Fibroblast of lung (primary cell): ENCODE data around the gene TTLL10. TPM values are rescaled to one million over a fixed set of nuclear protein-coding genes. Genes with fewer than 3 reads are reported as not detected.

Experiments
- DNase-seq, 2 donors: peaks; one replicate each; pipeline versions ENCODE4 v3.0.0 to v3.0.0-alpha.2; 2010; ENCODE audit warnings: low read depth in 2 of 2
- H2AFZ ChIP-seq: 2 replicates; pipeline ENCODE4 v1.5.1; 2012; ENCODE audit warnings: low read length, control low read depth, inconsistent platforms
- H3K27ac ChIP-seq: 2 replicates; pipeline ENCODE4 v1.5.1; 2011; ENCODE audit warnings: low read length, control low read depth; ENCODE audit not compliant: insufficient read depth
- H3K27me3 ChIP-seq: 2 replicates; pipeline ENCODE4 v1.5.1; 2011; ENCODE audit warnings: mild to moderate bottlenecking, low read length; ENCODE audit not compliant: control insufficient read depth, insufficient read depth
- H3K36me3 ChIP-seq: 2 replicates; pipeline ENCODE4 v1.5.1; 2011; ENCODE audit warnings: low read length; ENCODE audit not compliant: control insufficient read depth, insufficient read depth
- H3K4me1 ChIP-seq: 2 replicates; pipeline ENCODE4 v1.5.1; 2011; ENCODE audit warnings: low read length; ENCODE audit not compliant: control insufficient read depth, insufficient read depth; ENCODE audit errors: extremely low read depth
- H3K4me2 ChIP-seq: 2 replicates; pipeline ENCODE4 v1.5.1; 2011; ENCODE audit warnings: low read length, control low read depth; ENCODE audit not compliant: insufficient read depth; ENCODE audit errors: extremely low read depth
- H3K4me3 ChIP-seq, 4 experiments: fragments of 200-600 bp in 1 of 4; sonication (generic) in 1 of 4; replicated peaks in 1 of 4; 2 replicates each; pipeline ENCODE4 v1.5.1; 2011 to 2016; ENCODE audit warnings: low read length in 4 of 4, low read depth in 3 of 4, mild to moderate bottlenecking in 3 of 4, control low read depth in 2 of 4, inconsistent platforms in 1 of 4, mixed read lengths in 1 of 4; ENCODE audit not compliant: insufficient read depth in 1 of 4; ENCODE audit errors: control extremely low read depth in 1 of 4
- H3K79me2 ChIP-seq: 2 replicates; pipeline ENCODE4 v1.5.1; 2012; ENCODE audit warnings: mild to moderate bottlenecking, low read length, inconsistent platforms; ENCODE audit not compliant: control insufficient read depth, insufficient read depth
- H3K9ac ChIP-seq: 2 replicates; pipeline ENCODE4 v1.5.1; 2011; ENCODE audit warnings: mild to moderate bottlenecking, low read length, control low read depth; ENCODE audit not compliant: insufficient read depth
- H3K9me3 ChIP-seq: 2 replicates; pipeline ENCODE4 v1.5.1; 2012; ENCODE audit warnings: low read depth, low read length; ENCODE audit not compliant: control insufficient read depth, insufficient read depth
- H4K20me1 ChIP-seq: 2 replicates; pipeline ENCODE4 v1.5.1; 2011; ENCODE audit warnings: low read length; ENCODE audit not compliant: control insufficient read depth, insufficient read depth; ENCODE audit errors: extremely low read depth
- EZH2 ChIP-seq: IDR thresholded peaks from 2 replicates; pipeline ENCODE4 v1.5.1; 2012; ENCODE audit warnings: low read length, control low read depth, mild to moderate bottlenecking; ENCODE audit errors: missing control alignments
- polyA plus RNA-seq, 2 donors: library from polyadenylated mRNA; depleted of rRNA in 1 of 2; stranded (reverse) in 1 of 2; unstranded in 1 of 2; fragments of >200 nt; gene quantifications; 2 replicates each; pipeline ENCODE4 v1.2.1, GENCODE V29; 2011 to 2012; ENCODE audit warnings: missing spikeins in 1 of 2
- total RNA-seq: library from RNA; depleted of rRNA; stranded (reverse); fragments of >200 nt; gene quantifications from 2 replicates; pipeline ENCODE4 v1.2.1, GENCODE V29; 2014
- TF ChIP-seq, protein P1 (sequence below), 2 donors: IDR thresholded peaks in 1 of 2; conservative IDR thresholded peaks in 1 of 2; 1 replicate in 1 of 2; 2 replicates in 1 of 2; pipeline ENCODE4 v1.5.1; 2011 to 2012; ENCODE audit warnings: low read length in 2 of 2, control low read depth in 1 of 2, inconsistent platforms in 1 of 2, low read depth in 1 of 2, mild to moderate bottlenecking in 1 of 2

The TTLL10 gene
- total and polyA plus RNA-seq, 2 donors (not counting 1 experiment from before 2014, with no cell fraction given): not detected

DNA sequence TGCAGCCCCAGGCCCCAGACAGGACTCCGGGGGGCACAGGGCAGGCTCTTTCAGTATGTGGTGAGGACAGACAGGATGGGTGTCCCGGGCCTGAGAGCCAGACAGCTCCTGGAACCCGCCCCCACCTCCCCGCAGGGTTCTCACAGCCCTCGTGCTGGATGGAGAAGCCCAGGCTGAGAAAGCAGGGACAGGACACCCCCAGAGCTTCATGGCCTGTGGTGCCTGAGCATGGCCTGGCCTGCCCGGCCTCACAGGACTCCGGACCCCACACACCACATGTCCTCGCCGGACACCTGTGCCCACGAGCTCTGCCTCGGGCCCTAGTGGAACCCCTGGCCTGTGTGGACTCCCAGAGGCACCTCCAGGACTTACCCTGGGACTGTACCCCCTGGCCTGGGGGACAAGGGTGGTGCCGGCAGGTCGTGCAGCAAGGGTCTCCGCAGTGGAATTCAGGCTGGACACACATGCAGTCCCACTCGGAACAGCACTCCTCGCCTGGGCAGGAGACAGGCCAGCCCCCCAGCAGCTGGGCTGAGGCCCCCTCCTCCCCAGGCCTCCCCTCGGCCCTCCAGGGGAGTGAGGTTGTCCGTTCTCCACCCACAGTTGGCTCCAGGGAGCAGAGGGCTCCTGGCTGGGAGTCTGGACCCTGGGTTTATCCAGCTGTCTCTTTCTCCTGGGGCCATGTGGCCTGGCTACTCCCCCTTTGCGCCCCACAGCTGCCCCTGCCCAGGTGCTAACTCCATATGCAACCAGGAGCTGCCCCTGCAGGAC, 31.5 kb downstream of the TTLL10 start:
- peaks cover 6% of the 10 kb centered on the region for H3K4me1 ChIP-seq
- no peak for DNase-seq
- H3K27me3 ChIP-seq: no peaks in the 10 kb centered on the region
- H3K4me3 ChIP-seq: no peak overlapping the region
- no peak overlapping the region for H3K4me2 ChIP-seq
- no peaks in the 10 kb centered on the region for H3K36me3 ChIP-seq
- no peak overlapping the region for H2AFZ ChIP-seq
- H3K27ac ChIP-seq: no peak overlapping the region
- H3K9me3 ChIP-seq: no peaks in the 10 kb centered on the region
- no peak overlapping the region for H3K9ac ChIP-seq
- H3K79me2 ChIP-seq: no peaks in the 10 kb centered on the region
- no peak for TF ChIP-seq EZH2
- TF ChIP-seq, protein P1, sequence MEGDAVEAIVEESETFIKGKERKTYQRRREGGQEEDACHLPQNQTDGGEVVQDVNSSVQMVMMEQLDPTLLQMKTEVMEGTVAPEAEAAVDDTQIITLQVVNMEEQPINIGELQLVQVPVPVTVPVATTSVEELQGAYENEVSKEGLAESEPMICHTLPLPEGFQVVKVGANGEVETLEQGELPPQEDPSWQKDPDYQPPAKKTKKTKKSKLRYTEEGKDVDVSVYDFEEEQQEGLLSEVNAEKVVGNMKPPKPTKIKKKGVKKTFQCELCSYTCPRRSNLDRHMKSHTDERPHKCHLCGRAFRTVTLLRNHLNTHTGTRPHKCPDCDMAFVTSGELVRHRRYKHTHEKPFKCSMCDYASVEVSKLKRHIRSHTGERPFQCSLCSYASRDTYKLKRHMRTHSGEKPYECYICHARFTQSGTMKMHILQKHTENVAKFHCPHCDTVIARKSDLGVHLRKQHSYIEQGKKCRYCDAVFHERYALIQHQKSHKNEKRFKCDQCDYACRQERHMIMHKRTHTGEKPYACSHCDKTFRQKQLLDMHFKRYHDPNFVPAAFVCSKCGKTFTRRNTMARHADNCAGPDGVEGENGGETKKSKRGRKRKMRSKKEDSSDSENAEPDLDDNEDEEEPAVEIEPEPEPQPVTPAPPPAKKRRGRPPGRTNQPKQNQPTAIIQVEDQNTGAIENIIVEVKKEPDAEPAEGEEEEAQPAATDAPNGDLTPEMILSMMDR (conservative IDR thresholded peaks at IDR 0.05 in 1 of 2, IDR thresholded peaks at IDR 0.05 in 1 of 2; ENCODE audit: low read depth in 1 of 2, low read length in 2 of 2): no peak
- no peaks in the 10 kb centered on the region for H4K20me1 ChIP-seq

DNA sequence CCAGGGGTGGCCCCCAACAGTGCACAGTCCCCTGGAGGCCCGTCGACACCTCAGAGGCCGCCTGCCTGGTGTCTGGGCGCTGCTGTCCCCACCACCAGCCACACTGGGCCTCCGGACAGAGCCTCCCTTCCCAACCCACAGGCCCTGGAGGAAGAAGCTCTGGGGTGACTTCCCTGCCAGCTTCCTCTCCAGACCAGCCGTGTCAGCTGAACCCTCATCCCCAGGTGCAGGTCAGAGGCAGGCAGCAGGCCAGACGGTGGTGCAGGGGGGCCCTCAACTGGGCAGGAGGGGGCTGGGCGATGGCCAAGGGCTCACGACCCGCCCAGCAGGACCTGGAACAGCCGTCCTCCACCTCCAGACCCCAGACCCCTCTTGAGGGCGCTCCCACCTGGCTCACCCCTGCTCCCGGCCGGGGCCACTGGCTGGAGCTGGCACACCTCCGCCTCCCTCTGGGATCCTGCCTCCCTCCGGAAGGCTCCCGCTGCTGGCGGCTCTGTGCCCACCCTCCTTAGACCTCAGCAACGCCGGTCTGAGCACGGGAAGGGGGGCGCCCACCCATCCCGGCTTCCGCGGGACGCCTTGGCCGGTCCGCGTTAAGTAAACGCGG, 32.2 kb downstream of the TTLL10 start:
- no peak overlapping the region for H3K4me2 ChIP-seq

DNA sequence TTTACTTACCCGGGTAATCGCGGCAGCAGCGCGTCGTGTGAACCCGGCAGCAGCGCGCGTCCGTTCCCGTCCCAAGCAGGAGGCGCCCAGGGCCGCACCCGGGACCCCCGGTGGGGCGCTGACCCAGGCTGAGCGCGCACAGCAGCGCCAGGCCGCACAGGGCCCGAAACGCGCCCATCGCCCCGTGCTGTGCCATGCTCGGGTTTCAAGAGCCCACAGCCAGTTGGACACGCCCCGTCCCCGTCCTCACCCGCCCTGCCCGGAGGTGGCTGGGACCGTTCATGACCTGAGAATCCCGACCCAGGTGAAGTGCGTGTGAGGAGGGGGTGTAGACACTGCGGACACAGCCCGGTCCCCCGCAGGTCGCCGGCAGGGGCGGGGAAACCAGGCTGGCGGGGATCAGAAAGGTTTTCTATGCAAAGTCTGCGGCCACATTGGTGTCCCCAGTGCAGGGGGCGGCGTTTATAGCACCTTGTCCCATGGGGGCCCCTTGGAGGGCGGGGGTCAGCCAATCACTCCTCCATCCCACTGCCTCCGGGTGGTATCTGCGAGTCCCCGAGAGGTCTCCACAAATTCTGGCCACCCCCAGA, 32.8 kb downstream of the TTLL10 start, which contains the start of gene TNFRSF18:
Gene TNFRSF18 (minus strand): TSS at position 217 of the 590 bp plus-strand sequence. CDS start 21 bp downstream, at position 196.
- Histone ChIP-seq H3K9ac (no peak within 1 kb of the TSS), H3K9me3 (no peaks in the 10 kb centered on the region), H2AFZ (no peak within 1 kb of the TSS), H3K4me2 (peak within 1 kb of the TSS; percentile 44), H3K79me2 (no peaks in the 10 kb centered on the region), H4K20me1 (no peaks in the 10 kb centered on the region), H3K4me3 (peak within 1 kb of the TSS in 1 of 4 experiments; percentile 2), H3K36me3 (no peaks in the 10 kb centered on the region), H3K4me1 (peaks cover 6% of the 10 kb centered on the region), H3K27ac (no peak within 1 kb of the TSS), H3K27me3 (no peaks in the 10 kb centered on the region)
- TF ChIP-seq EZH2: peak; percentile 34
- TF ChIP-seq, protein P1 (conservative IDR thresholded peaks at IDR 0.05 in 1 of 2, IDR thresholded peaks at IDR 0.05 in 1 of 2; ENCODE audit: low read depth in 1 of 2, low read length in 2 of 2): no peak
- DNase-seq: peak; percentile 6 to 17

More for the DNA sequence above, 32.2 kb downstream of the TTLL10 start:
- DNase-seq: no peak
- peak; percentile 12 for TF ChIP-seq EZH2
- TF ChIP-seq, protein P1 (conservative IDR thresholded peaks at IDR 0.05 in 1 of 2, IDR thresholded peaks at IDR 0.05 in 1 of 2; ENCODE audit: low read depth in 1 of 2, low read length in 2 of 2): no peak
- no peaks in the 10 kb centered on the region for H3K79me2 ChIP-seq
- no peak overlapping the region for H3K9ac ChIP-seq
- H3K4me3 ChIP-seq: no peak overlapping the region
- H3K36me3 ChIP-seq: no peaks in the 10 kb centered on the region
- no peaks in the 10 kb centered on the region for H3K9me3 ChIP-seq
- no peak overlapping the region for H2AFZ ChIP-seq
- no peaks in the 10 kb centered on the region for H3K27me3 ChIP-seq
- no peak overlapping the region for H3K27ac ChIP-seq
- H4K20me1 ChIP-seq: no peaks in the 10 kb centered on the region
- peaks cover 6% of the 10 kb centered on the region for H3K4me1 ChIP-seq
